ENCODE measurements around the gene FYN.

Gene FYN

DNA sequence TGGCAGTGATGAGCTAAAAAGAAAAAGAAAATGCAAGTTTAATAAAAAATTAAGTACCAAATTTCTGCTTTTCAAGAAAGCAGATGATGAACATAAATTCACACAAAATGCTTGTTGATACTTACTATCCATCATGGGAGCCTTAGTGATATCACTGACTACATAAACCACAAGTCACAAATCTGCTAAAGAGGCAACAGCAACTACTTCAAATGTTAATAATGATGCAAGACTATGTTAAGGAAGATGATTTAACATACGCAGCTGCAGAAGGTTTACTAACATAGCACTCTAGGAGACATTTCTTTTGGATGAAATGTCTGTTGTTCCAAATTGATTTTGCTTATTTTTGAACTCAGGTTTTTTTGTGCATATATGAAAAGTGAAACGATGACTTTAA, 18.6 kb downstream of the FYN start:
- H3K4me3 Mint-ChIP-seq, result no peak overlapping the region
- peaks cover 66% of the 10 kb centered on the region for H3K4me1 Mint-ChIP-seq (ENCODE audit: low read depth)
- H3K27me3 Mint-ChIP-seq (ENCODE audit: low read depth), result no peaks in the 10 kb centered on the region
- DNase-seq (ENCODE audit: low spot score), result no peak
- H3K9me3 Mint-ChIP-seq, result no peaks in the 10 kb centered on the region
- H3K27ac Mint-ChIP-seq, result no peak overlapping the region
- peaks cover 19% of the 10 kb centered on the region for H3K36me3 Mint-ChIP-seq (ENCODE audit: low read depth)

GRCh38 chr6:111852725-111853124, 20.5 kb downstream of the FYN start:
- no peaks in the 10 kb centered on the region for H3K9me3 Mint-ChIP-seq
- no peak for DNase-seq (ENCODE audit: low spot score)
- no peaks in the 10 kb centered on the region for H3K27me3 Mint-ChIP-seq (ENCODE audit: low read depth)
- no peak overlapping the region for H3K4me3 Mint-ChIP-seq
- H3K36me3 Mint-ChIP-seq (ENCODE audit: low read depth), result peaks cover 16% of the 10 kb centered on the region
- peaks cover 62% of the 10 kb centered on the region for H3K4me1 Mint-ChIP-seq (ENCODE audit: low read depth)
- no peak overlapping the region for H3K27ac Mint-ChIP-seq

- Mint-ChIP-seq H3K4me3 (peak overlapping the region; percentile 28), H3K27ac (peak overlapping the region; percentile 32), H3K4me1 (ENCODE audit: low read depth) (peaks cover 68% of the 10 kb centered on the region), H3K36me3 (ENCODE audit: low read depth) (peaks cover 23% of the 10 kb centered on the region), H3K27me3 (ENCODE audit: low read depth) (no peaks in the 10 kb centered on the region), H3K9me3 (no peaks in the 10 kb centered on the region)
- no peak for DNase-seq (ENCODE audit: low spot score)
Measured at GRCh38 chr6:111850295-111850937, 22.8 kb downstream of the FYN start.

GRCh38 chr6:111849298-111849697, 24.0 kb downstream of the FYN start:
- H3K4me1 Mint-ChIP-seq (ENCODE audit: low read depth), result peaks cover 78% of the 10 kb centered on the region
- H3K27ac Mint-ChIP-seq, result no peak overlapping the region
- H3K4me3 Mint-ChIP-seq, result no peak overlapping the region
- H3K36me3 Mint-ChIP-seq (ENCODE audit: low read depth), result peaks cover 24% of the 10 kb centered on the region
- H3K27me3 Mint-ChIP-seq (ENCODE audit: low read depth), result no peaks in the 10 kb centered on the region
- H3K9me3 Mint-ChIP-seq, result no peaks in the 10 kb centered on the region
- no peak for DNase-seq (ENCODE audit: low spot score)

DNA sequence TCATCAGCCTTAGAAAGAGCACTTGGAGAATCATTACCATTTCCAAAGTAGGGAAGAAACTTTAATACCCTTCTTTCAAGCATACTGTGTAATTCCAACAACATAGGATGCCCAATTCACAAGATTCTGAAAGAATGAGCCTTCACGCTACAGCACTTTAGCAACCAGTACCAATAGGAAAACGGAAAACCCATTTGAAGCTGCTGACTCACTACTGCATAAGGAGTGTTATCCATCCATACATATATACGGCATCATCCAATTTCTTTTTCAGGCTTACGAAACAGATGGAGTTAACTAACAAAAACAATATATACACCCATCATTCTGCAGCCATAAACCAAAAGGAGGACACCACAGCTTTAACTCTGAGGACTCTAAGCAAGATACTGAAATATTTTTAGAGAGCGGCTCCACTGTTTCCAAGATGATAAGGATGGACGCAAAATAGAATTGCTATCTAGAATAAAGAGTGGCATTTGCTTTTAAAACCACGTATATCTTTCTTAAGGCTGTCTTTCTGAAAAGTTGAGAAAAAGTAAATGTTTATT, 24.9 kb downstream of the FYN start:
- Mint-ChIP-seq H3K36me3 (ENCODE audit: low read depth) (peaks cover 21% of the 10 kb centered on the region), H3K27ac (no peak overlapping the region), H3K9me3 (no peaks in the 10 kb centered on the region), H3K4me1 (ENCODE audit: low read depth) (peaks cover 79% of the 10 kb centered on the region), H3K27me3 (ENCODE audit: low read depth) (no peaks in the 10 kb centered on the region), H3K4me3 (no peak overlapping the region)
- DNase-seq (ENCODE audit: low spot score), result no peak

GRCh38 chr6:111846492-111847409, 26.5 kb downstream of the FYN start:
- Mint-ChIP-seq H3K36me3 (ENCODE audit: low read depth) (peaks cover 16% of the 10 kb centered on the region), H3K27me3 (ENCODE audit: low read depth) (no peaks in the 10 kb centered on the region), H3K4me1 (ENCODE audit: low read depth) (peaks cover 66% of the 10 kb centered on the region), H3K27ac (peak overlapping the region; percentile 86), H3K4me3 (peak overlapping the region; percentile 68), H3K9me3 (no peaks in the 10 kb centered on the region)
- peak; percentile 57 for DNase-seq (ENCODE audit: low spot score)

DNA sequence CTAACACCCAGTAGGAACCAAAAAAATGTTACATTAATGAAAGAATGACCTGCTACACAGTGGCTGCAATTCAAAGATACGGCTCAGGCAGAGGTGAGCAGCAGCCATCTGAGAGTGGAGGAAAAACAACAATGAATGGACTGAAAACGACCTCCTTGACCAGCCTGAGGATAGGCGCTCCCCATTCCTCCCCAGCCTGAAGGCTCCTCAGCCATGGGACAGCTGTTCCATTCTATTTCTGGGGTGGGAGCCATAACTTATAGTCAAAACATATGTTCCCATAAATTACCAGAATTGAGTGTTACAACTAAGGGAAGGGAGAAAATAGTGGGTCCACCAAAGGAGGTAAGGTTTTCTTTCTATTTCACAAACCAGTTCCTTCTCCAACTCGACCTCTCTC, 27.2 kb downstream of the FYN start:
- peak overlapping the region; percentile 86 for H3K27ac Mint-ChIP-seq
- peaks cover 20% of the 10 kb centered on the region for H3K36me3 Mint-ChIP-seq (ENCODE audit: low read depth)
- no peaks in the 10 kb centered on the region for H3K9me3 Mint-ChIP-seq
- DNase-seq (ENCODE audit: low spot score), result no peak
- peak overlapping the region; percentile 68 for H3K4me3 Mint-ChIP-seq
- peaks cover 60% of the 10 kb centered on the region for H3K4me1 Mint-ChIP-seq (ENCODE audit: low read depth)
- H3K27me3 Mint-ChIP-seq (ENCODE audit: low read depth), result no peaks in the 10 kb centered on the region

DNA sequence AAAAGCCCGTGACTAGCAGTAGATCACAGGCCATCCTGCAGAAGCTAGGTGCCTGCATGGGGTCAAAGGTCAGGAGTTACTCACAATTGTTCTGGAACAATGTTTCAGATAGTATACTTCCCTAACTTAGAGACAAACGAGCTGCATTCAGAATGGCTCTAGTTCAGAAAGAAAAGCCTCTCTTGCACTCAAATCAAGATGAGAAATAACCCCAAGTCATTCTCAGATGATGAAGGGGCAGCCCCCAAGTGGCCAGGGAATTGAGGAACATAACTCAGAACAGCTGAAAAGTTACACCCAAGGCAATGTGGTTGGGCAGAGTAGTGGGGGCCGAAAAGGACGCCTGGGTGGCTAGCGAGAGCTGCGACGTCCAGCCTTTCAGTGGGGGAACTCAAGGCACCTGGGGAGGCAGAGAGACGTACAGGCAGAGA, 27.8 kb downstream of the FYN start:
- Mint-ChIP-seq H3K36me3 (ENCODE audit: low read depth) (peaks cover 25% of the 10 kb centered on the region), H3K4me1 (ENCODE audit: low read depth) (peaks cover 55% of the 10 kb centered on the region), H3K27ac (peak overlapping the region; percentile 53), H3K9me3 (no peaks in the 10 kb centered on the region), H3K27me3 (ENCODE audit: low read depth) (no peaks in the 10 kb centered on the region), H3K4me3 (no peak overlapping the region)
- DNase-seq (ENCODE audit: low spot score), result no peak

DNA sequence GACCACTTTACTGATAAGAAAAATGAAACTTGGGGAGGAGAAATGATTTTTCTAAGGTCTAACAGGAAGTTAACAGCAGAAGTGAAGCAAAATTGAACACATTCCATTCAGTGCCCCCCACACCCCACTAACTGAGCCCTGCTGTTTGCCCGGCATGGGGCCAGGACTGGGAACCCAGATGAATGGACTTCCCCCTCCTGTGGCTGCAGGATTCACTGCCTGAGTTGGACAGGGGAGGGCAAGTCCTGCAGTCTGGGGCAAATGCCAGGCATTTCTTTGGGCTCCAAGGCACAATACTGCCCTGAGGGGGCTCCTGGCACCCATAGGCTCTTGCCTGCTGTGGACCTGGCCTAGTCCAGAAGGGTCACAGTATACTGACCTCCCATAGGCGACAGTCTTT, 28.3 kb downstream of the FYN start:
- no peak overlapping the region for H3K4me3 Mint-ChIP-seq
- H3K27me3 Mint-ChIP-seq (ENCODE audit: low read depth), result no peaks in the 10 kb centered on the region
- peak overlapping the region; percentile 74 for H3K27ac Mint-ChIP-seq
- H3K9me3 Mint-ChIP-seq, result no peaks in the 10 kb centered on the region
- no peak for DNase-seq (ENCODE audit: low spot score)
- H3K4me1 Mint-ChIP-seq (ENCODE audit: low read depth), result peaks cover 54% of the 10 kb centered on the region
- H3K36me3 Mint-ChIP-seq (ENCODE audit: low read depth), result peaks cover 30% of the 10 kb centered on the region

DNA sequence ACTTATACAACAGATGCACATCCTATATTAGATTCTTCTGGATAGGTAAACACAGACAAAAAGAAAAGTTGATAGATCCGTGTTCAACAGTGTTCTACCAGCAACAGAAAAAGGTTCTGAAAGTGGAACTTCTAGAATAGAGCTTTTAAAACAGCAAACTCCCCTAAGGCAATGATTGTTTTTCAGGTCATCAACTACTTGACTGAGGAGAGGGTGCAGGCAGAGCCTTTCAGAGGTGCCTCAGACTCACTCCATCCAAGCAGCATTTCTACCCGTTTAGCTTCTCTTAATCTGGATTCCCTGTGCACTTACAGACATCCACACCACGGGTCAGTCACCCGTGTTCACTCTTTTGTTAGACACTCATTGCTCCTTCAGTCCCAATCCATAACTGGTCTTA, 28.9 kb downstream of the FYN start:
- peaks cover 27% of the 10 kb centered on the region for H3K36me3 Mint-ChIP-seq (ENCODE audit: low read depth)
- H3K27me3 Mint-ChIP-seq (ENCODE audit: low read depth), result no peaks in the 10 kb centered on the region
- peaks cover 56% of the 10 kb centered on the region for H3K4me1 Mint-ChIP-seq (ENCODE audit: low read depth)
- no peak for DNase-seq (ENCODE audit: low spot score)
- H3K4me3 Mint-ChIP-seq, result no peak overlapping the region
- no peaks in the 10 kb centered on the region for H3K9me3 Mint-ChIP-seq
- peak overlapping the region; percentile 74 for H3K27ac Mint-ChIP-seq

DNA sequence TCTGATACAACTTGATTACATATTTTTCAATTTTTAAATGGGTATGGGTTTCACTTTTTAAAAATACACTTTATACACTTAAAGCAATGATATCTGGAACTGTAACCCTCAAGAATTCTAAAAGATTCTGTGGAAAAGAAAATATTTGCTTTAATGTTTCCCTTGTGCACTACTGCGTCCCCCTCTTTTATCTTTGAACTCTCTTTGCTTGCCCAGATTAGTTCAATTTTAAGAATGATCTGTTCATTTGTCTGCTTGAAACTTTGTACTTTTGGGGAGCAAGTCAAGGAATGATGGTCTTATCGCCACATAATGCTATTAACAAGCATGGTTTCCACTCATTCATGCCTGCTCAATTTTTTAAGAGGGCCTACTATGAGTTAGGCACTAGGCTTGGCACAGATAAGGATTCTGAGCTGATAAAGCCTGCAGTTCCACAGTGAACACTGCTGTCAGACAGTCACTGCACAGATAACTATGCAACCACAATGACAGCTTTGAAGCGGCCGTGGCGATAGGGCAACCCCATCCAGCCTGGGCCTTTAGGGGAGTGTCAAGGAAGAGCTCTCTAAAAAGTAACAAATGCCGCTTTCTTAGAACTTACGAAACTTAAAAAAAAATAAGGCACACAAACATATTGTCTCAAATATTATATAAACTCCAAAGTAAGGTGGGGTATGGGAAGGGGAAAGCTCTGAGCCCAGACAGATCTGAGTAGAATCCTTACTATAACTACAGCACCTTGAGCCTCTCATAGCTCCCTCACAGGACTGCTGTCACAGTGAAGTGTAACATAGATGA, 29.7 kb downstream of the FYN start:
- Mint-ChIP-seq H3K27ac (no peak overlapping the region), H3K27me3 (ENCODE audit: low read depth) (no peaks in the 10 kb centered on the region), H3K36me3 (ENCODE audit: low read depth) (peaks cover 26% of the 10 kb centered on the region), H3K4me3 (no peak overlapping the region), H3K9me3 (no peaks in the 10 kb centered on the region), H3K4me1 (ENCODE audit: low read depth) (peaks cover 59% of the 10 kb centered on the region)
- peak; percentile 71 for DNase-seq (ENCODE audit: low spot score)

DNA sequence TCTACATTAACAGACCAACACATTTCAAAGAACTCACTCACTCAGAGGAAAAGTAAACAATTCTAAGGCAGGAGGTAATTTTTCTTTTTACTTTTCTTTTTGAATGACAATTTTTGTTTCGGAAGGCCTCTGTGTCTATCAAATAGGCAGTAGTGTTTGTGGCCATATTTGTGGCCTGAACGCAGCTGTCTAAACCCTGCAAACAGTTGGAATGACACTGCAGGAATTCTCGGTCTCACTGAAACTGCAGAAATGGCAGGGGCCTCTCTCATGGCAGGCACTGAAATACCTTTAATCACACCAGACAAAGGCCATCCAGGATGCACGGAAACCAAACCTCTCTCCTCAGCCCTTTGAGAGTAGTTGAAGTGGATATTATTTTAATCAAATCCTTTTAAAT, 30.4 kb downstream of the FYN start:
- Mint-ChIP-seq H3K9me3 (no peaks in the 10 kb centered on the region), H3K4me3 (no peak overlapping the region), H3K27ac (no peak overlapping the region), H3K4me1 (ENCODE audit: low read depth) (peaks cover 61% of the 10 kb centered on the region), H3K27me3 (ENCODE audit: low read depth) (no peaks in the 10 kb centered on the region), H3K36me3 (ENCODE audit: low read depth) (peaks cover 27% of the 10 kb centered on the region)
- DNase-seq (ENCODE audit: low spot score), result no peak

DNA sequence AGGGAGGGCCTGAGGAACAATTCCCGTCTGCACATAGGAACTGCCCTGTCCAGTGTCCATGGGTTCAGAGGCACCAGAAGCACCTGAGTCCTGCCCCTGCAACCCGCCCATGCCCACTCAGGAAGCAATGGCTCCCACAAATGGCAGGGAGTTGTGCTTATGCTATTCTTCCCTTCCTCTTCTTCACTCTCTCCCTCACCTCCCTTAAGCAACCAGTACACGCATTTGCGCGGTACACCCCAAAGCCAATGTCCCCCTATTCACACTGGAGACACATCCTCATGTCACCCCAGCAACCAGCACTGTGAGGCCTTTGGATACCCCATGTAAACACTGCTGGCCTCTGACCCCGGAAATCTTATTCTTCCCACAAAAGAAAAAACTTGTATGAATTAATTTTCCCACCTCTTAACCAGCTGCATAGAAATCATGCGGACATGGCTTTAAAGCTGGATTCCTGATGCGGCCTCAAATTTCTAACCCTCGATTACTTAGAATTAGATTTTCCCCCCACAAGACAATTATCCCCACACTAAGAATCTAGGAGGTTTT, 30.9 kb downstream of the FYN start:
- peaks cover 61% of the 10 kb centered on the region for H3K4me1 Mint-ChIP-seq (ENCODE audit: low read depth)
- DNase-seq (ENCODE audit: low spot score), result no peak
- H3K9me3 Mint-ChIP-seq, result no peaks in the 10 kb centered on the region
- no peak overlapping the region for H3K4me3 Mint-ChIP-seq
- H3K36me3 Mint-ChIP-seq (ENCODE audit: low read depth), result peaks cover 31% of the 10 kb centered on the region
- no peaks in the 10 kb centered on the region for H3K27me3 Mint-ChIP-seq (ENCODE audit: low read depth)
- H3K27ac Mint-ChIP-seq, result no peak overlapping the region

All from T-helper 2 cell treated with Interferon-gamma antibody and Interleukin-4, amounts not matched to agents 5 μg/mL and 100 μg/mL, for 36 hours (primary cell).